Activated T-helper 1 cell treated with anti-CD3 and anti-CD28 coated beads, Interleukin-12 subunit alpha, Interleukin-12 subunit beta, Interleukin-2, Interleukin-4 antibody, amounts not matched to agents 30 ng/mL and 10 ng/mL and 1 ng/mL, durations not matched to agents 14 hours and 24 hours and 36 hours (primary cell): ENCODE data around the gene KRT28. TPM values are rescaled to one million over a fixed set of nuclear protein-coding genes. Genes with fewer than 3 reads are reported as not detected.

Experiments used
- DNase-seq: peaks from one replicate; pipeline ENCODE4 v3.0.0; 2021; ENCODE audit warnings: low spot score
- H3K27ac Mint-ChIP-seq: one replicate; pipeline ENCODE4 v1.8.0; 2021; ENCODE audit warnings: mild to moderate bottlenecking, mixed read lengths
- H3K27me3 Mint-ChIP-seq: one replicate; pipeline ENCODE4 v1.8.0; 2022; ENCODE audit warnings: mild to moderate bottlenecking, moderate library complexity, mixed read lengths; ENCODE audit not compliant: insufficient read depth
- H3K36me3 Mint-ChIP-seq: one replicate; pipeline ENCODE4 v1.8.0; 2021; ENCODE audit warnings: low read depth, mixed read lengths
- H3K4me1 Mint-ChIP-seq: one replicate; pipeline ENCODE4 v1.8.0; 2021; ENCODE audit warnings: low read depth, mixed read lengths
- H3K4me3 Mint-ChIP-seq: one replicate; pipeline ENCODE4 v1.8.0; 2021; ENCODE audit warnings: mild to moderate bottlenecking, moderate library complexity, mixed read lengths
- H3K9me3 Mint-ChIP-seq: one replicate; pipeline ENCODE4 v1.8.0; 2021; ENCODE audit warnings: mixed read lengths
- intact Hi-C: fragments of 100-400 bp; cut with micrococcal nuclease; formaldehyde crosslinking; loops from one replicate; pipeline ENCODE4 v1.15.1; 2024
- total RNA-seq: library from RNA; stranded (reverse); gene quantifications from 2 replicates; pipeline ENCODE4 v1.2.3, GENCODE V29; 2022

Gene KRT28, protein sequence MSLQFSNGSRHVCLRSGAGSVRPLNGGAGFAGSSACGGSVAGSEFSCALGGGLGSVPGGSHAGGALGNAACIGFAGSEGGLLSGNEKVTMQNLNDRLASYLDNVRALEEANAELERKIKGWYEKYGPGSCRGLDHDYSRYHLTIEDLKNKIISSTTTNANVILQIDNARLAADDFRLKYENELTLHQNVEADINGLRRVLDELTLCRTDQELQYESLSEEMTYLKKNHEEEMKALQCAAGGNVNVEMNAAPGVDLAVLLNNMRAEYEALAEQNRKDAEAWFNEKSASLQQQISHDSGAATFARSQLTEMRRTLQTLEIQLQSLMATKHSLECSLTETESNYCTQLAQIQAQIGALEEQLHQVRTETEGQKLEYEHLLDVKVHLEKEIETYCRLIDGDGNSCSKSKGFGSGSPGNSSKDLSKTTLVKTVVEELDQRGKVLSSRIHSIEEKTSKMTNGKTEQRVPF
- not detected in 2 replicates for total RNA-seq

DNA sequence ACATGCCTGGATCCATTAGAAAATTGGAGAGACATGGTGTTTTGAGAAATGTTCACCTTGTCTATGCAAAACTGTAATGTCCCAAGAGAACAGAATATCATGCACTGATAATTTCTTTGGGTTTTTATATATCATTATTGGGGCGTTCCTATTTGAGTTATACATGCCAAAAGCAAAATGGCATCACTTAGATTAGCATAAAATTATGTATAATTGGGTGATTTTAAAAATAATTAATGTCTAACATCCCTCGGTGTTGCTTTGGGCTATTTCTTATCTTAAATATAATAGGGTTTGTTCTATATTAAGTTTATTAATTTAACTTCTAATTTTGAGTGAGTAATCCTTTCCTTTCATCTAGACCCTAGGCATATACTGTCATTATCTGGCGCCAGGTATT lies at the start of gene KRT28:
Gene KRT28 (minus strand): TSS at position 101 of the 400 bp plus-strand sequence. CDS start 66 bp downstream, at position 35.
- H3K4me3 Mint-ChIP-seq: no peak within 1 kb of the TSS
- peaks cover 22% of the 10 kb centered on the region for H3K27me3 Mint-ChIP-seq
- intact Hi-C loops: loop anchor here (5.0 to 10.0 kb wide), 3 partner anchors 105 to 747 kb away; no protein-coding TSS in a partner anchor
- H3K9me3 Mint-ChIP-seq: no peaks in the 10 kb centered on the region
- H3K36me3 Mint-ChIP-seq: no peaks in the 10 kb centered on the region
- DNase-seq: no peak
- no peaks in the 10 kb centered on the region for H3K4me1 Mint-ChIP-seq
- no peak within 1 kb of the TSS for H3K27ac Mint-ChIP-seq

DNA sequence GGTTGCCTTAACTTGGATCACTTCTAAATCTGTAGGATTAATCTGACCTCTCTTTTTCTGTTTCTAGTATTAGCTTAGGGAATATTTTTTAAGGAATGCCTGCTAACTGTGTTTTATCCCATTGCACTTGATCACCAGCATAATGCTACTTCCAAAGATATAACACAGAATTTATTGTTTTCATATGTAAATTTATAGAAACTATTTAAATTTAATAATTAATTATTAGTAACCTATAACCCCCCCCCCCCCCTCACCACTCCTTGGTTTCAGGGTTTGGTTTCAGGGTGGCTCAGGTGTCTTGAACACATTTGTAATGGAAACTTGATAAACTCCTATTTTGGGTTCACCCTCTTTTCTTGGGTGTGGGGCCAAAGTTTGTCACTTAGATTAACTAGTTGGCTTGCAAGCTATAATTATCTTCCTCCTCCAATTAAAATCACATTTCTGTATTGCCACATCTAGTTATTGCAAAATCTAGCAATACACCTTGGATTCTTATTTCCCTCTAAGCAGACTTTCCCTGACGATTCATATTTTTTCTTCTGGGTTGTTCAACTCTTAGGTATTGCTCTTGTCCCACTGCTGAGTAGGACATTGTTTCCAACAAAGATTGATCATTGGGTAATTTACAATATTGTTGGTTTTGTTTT lies 49.0 kb upstream of the KRT28 start:
- Mint-ChIP-seq H3K9me3 (no peaks in the 10 kb centered on the region), H3K27me3 (peaks cover 38% of the 10 kb centered on the region), H3K4me3 (no peak overlapping the region), H3K36me3 (no peaks in the 10 kb centered on the region), H3K4me1 (no peaks in the 10 kb centered on the region), H3K27ac (no peak overlapping the region)
- intact Hi-C loops: no loop called here
- no peak for DNase-seq

DNA sequence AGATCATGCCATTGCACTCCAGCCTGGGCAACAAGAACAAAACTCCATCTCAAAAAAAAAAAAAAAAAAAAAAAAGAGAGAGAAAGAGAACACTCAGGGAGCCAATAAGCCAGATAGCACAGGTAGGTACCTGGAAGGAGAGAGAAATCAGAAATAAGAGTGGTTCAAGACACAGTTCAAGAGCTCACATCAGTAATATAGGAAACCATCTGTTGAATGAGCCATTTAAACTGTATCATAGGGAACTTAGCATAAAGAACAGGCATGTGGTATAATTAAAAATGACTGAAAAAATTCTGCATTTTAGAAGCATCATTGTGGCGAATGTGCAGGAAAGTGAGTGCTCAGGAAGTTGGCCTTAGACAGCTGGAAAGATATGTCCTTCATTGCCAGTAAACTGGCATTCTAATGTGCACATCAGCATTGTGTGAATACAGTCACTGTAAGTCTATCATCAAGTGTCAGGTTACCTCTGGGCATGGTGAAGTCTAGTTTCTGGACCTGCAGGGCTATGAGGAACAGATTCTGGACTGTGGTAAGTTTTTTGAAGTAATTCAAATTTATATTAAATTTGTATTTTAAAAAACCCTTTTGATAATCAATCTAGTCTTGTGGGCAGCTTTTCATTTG lies 46.9 kb upstream of the KRT28 start:
- H3K27ac Mint-ChIP-seq: no peak overlapping the region
- no peak overlapping the region for H3K4me3 Mint-ChIP-seq
- H3K36me3 Mint-ChIP-seq: no peaks in the 10 kb centered on the region
- H3K27me3 Mint-ChIP-seq: peaks cover 24% of the 10 kb centered on the region
- H3K9me3 Mint-ChIP-seq: no peaks in the 10 kb centered on the region
- H3K4me1 Mint-ChIP-seq: no peaks in the 10 kb centered on the region
- intact Hi-C loops: no loop called here
- no peak for DNase-seq

DNA sequence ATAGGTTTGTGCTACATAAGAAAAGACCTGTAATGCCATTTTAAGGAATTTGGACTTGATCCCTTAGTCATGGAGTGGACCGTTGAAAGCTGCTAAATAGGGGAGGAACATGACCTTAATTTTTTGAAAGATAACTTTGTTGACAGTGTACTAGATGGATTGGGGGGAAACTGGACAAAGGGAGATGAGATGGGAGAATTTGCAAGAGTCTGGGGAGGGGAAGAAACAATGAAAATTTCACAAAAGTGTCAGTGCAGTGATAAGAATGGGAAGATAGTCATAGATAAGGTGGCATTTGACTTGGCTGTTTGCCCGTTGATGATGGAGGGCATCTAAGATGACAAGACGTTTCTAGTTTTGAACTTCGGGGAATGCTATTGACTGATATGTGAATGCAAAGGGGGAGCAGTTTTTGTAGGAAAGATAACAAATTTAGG lies 44.9 kb upstream of the KRT28 start:
- no peak for DNase-seq
- intact Hi-C loops: no loop called here

DNA sequence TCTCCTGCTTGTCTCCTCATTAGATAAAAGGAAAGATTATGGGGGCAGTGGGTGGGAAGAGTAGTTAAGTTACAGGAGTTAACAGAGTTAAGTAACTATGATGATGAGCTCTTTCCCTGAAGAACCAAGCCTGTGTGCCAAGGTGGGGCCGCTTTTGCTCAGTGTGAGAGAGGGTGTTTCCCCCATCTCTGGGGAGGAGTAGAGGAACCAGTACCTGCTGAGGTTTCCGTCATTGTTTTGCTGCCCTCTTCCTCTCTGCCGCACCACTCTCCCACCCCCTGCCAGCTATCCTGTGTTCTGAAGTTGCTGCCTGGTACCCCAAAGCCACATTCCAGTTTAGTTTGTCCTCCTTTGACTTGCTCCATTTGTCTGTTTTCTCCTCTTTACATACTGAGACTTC lies 43.5 kb upstream of the KRT28 start:
- Mint-ChIP-seq H3K4me3 (no peak overlapping the region), H3K36me3 (no peaks in the 10 kb centered on the region), H3K27me3 (peaks cover 17% of the 10 kb centered on the region), H3K27ac (no peak overlapping the region), H3K9me3 (no peaks in the 10 kb centered on the region), H3K4me1 (no peaks in the 10 kb centered on the region)
- intact Hi-C loops: no loop called here
- DNase-seq: no peak

More for the DNA sequence above, 44.9 kb upstream of the KRT28 start:
- Mint-ChIP-seq H3K4me1 (no peaks in the 10 kb centered on the region), H3K9me3 (no peaks in the 10 kb centered on the region), H3K4me3 (no peak overlapping the region), H3K27me3 (peaks cover 22% of the 10 kb centered on the region), H3K36me3 (no peaks in the 10 kb centered on the region), H3K27ac (no peak overlapping the region)

DNA sequence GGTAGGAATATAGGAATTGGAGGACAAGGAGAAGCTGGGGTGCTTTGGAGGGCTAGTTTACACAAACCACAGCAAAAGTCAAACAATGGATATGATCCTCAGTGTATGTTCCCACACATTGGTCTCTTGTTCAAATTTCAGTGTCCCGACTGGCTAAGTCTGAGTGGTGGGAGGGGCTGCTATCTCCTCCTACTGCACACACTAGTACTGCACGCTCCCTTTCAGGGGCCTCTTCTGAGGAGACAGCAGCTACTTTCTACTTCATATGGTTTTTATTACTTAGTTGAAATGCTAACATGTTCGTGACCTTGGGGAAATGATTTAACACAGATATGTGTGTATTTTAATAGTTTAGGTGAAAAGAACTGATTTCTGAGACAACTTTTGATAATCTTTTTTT lies 41.5 kb upstream of the KRT28 start:
- no peaks in the 10 kb centered on the region for H3K36me3 Mint-ChIP-seq
- H3K9me3 Mint-ChIP-seq: no peaks in the 10 kb centered on the region
- no peak overlapping the region for H3K4me3 Mint-ChIP-seq
- H3K27me3 Mint-ChIP-seq: peaks cover 14% of the 10 kb centered on the region
- DNase-seq: no peak
- no peaks in the 10 kb centered on the region for H3K4me1 Mint-ChIP-seq
- H3K27ac Mint-ChIP-seq: no peak overlapping the region
- intact Hi-C loops: no loop called here

DNA sequence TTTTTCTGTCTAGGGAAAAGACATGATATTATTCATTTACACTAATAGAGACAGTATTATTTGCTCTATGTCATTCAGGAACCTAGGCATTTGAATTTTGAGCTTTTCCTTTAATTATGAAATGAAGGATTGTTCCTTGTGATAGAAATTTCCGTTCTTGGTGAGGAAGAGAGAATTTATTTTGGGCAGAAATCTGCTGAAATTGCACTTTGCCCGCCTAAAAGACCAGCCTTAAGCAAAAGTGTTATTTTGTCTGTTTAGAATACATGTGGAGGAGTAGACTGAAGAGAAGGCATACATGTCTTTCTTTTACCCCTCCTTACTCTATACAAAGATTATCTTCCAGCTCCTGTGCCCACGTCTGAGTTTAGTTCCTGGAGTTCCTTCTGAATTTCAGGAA lies 39.4 kb upstream of the KRT28 start:
- no peak overlapping the region for H3K4me3 Mint-ChIP-seq

DNA sequence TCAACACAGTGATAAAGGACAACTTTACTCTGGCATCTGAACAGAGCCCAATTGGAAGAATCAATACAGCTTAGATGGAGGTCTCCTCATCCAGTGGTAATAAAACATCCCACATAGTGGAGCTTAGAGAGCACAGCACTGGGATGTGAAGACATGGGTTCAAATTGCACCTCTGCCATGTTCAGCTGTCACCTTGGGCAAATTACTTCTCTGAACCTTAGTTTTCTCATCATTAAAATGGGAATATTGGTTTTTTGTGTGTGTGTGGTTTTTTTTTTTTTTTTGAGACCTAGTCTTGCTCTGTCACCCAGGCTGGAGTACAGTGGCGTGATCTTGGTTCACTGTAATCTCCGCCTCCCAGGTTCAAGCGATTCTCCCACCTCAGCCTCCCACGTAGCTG lies 36.3 kb upstream of the KRT28 start:
- Mint-ChIP-seq H3K27ac (no peak overlapping the region), H3K4me3 (no peak overlapping the region), H3K27me3 (peaks cover 4% of the 10 kb centered on the region), H3K4me1 (no peaks in the 10 kb centered on the region), H3K9me3 (no peaks in the 10 kb centered on the region), H3K36me3 (no peaks in the 10 kb centered on the region)
- intact Hi-C loops: no loop called here
- DNase-seq: no peak

More for the DNA sequence above, 39.4 kb upstream of the KRT28 start:
- intact Hi-C loops: no loop called here
- no peaks in the 10 kb centered on the region for H3K4me1 Mint-ChIP-seq
- no peaks in the 10 kb centered on the region for H3K9me3 Mint-ChIP-seq
- H3K27ac Mint-ChIP-seq: no peak overlapping the region
- DNase-seq: no peak
- no peaks in the 10 kb centered on the region for H3K36me3 Mint-ChIP-seq
- peaks cover 4% of the 10 kb centered on the region for H3K27me3 Mint-ChIP-seq

DNA sequence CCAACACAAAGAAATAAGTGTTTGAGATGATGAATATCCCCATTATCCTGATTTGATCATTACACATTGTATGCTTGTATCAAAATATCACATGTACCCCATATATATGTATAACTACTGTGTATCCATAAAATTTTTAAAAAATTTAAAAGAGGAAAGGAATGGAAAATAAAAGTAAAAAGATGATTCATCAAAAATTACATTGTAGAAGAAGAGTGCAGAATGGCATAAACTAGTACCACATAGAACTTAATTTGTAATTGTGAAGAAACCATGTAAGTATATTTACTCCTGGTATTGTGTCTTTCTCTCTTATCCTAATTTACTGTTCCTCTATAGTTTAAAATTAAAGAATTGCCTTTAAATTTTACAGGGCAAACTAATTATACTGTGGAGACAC lies 34.1 kb upstream of the KRT28 start:
- Mint-ChIP-seq H3K4me3 (no peak overlapping the region), H3K36me3 (no peaks in the 10 kb centered on the region), H3K27ac (no peak overlapping the region), H3K4me1 (no peaks in the 10 kb centered on the region), H3K27me3 (peaks cover 3% of the 10 kb centered on the region), H3K9me3 (no peaks in the 10 kb centered on the region)
- intact Hi-C loops: no loop called here
- DNase-seq: no peak

DNA sequence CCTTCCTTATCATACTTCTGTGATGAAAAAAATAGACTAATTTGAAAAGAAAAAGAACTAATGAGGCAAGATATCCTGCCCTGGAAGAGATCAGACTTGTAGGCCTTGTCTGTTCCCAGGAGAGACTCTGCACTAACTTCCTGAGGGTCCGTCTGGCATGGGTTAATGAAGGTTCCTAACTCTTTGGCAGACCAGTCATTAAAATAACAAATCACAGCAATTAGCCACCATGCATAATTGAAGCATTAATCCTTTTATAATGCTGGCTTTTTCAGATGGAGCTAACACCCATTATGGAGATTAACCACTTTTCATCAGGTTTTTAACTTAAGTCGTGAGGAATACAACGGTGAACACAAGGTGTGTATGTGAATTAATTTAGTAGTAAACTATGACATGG lies 33.1 kb upstream of the KRT28 start:
- intact Hi-C loops: no loop called here
- Mint-ChIP-seq H3K27ac (no peak overlapping the region), H3K4me1 (peaks cover 3% of the 10 kb centered on the region), H3K36me3 (no peaks in the 10 kb centered on the region), H3K27me3 (peaks cover 4% of the 10 kb centered on the region), H3K9me3 (no peaks in the 10 kb centered on the region), H3K4me3 (no peak overlapping the region)
- DNase-seq: no peak

DNA sequence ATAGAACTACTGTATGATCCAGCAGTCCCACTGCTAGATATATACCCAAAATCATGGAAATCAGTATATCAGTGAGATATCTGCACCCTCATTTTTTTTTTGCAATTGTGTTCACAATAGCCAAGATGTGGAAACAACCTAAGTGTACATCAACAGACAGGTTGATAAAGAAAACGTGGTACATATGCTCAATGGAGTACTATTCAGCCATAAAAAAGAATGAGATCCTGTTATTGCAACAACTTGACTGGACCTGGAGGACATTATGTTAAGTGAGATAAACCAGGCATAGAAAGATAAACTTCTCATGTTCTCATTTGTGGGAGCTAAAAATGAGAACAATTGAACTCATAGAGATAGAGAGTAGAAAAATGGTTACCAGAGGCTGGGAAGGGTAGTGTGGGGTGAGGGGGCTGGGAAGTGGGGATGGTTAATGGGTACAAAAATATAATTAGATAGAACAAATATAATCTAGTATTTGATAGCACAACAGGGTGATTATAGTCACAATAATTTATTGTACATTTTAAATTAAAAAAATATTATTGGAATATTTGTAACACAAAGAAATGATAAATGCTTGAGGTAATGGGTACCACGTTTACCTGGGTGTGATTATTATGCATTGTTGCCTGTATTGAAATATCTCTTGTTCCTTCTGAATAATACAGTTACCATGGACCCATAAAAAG lies 30.5 kb upstream of the KRT28 start:
- peaks cover 5% of the 10 kb centered on the region for H3K27me3 Mint-ChIP-seq
- DNase-seq: no peak
- H3K36me3 Mint-ChIP-seq: no peaks in the 10 kb centered on the region
- intact Hi-C loops: no loop called here
- peaks cover 8% of the 10 kb centered on the region for H3K4me1 Mint-ChIP-seq
- H3K9me3 Mint-ChIP-seq: no peaks in the 10 kb centered on the region
- no peak overlapping the region for H3K27ac Mint-ChIP-seq
- no peak overlapping the region for H3K4me3 Mint-ChIP-seq

DNA sequence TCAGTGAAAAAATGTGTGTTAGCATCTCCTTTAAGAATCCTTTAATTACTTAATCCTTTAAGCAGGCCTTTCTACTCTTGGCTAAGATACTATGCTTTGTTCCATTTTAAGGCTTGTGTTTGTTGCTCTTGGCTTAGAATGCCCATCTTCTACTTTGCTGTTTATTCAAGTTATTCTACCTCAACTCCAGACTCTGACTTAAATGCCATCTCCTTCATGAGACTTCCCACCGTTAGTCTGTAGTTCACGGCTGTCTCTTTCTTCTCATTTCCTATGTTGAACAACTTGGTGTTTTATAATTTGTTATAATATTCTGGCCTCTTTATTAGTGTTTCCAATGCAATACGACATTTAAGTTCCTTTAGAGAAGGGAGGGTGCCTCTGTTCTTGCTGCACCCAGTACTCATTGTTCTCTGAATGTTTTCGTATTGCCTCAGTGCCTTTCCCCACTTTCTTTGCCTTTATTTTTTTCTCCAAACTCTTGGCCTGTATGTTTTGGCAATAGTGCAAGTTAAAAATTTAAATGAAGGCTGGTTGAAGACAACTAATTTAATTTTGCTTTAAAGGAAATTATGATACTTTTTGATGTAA lies 28.8 kb upstream of the KRT28 start:
- Mint-ChIP-seq H3K4me3 (no peak overlapping the region), H3K27ac (no peak overlapping the region), H3K36me3 (peaks cover 1% of the 10 kb centered on the region), H3K27me3 (peaks cover 5% of the 10 kb centered on the region), H3K9me3 (no peaks in the 10 kb centered on the region), H3K4me1 (peaks cover 8% of the 10 kb centered on the region)
- intact Hi-C loops: no loop called here
- no peak for DNase-seq
